ENCODE results near the gene PDE6B. TPM values are rescaled to one million over a fixed set of nuclear protein-coding genes. Genes with fewer than 3 reads are reported as not detected.

Gene PDE6B
- total RNA-seq, 4 donors from 2014 or later = not detected

- ATAC-seq (no peak), DNase-seq (no peak)
- Histone ChIP-seq H3K27ac (no peak overlapping the region), H3K4me1 (no peaks in the 10 kb centered on the region), H3K9me3 (no peaks in the 10 kb centered on the region), H3K27me3 (peaks cover 0 to 5% (median 4%) of the 10 kb centered on the region in 3 donors), H3K4me3 (no peak overlapping the region), H3K36me3 (no peaks in the 10 kb centered on the region)
- in situ Hi-C loops (cut with MboI; ENCODE audit: low sequenced_read_pairs in 4 of 4) (no loop called here), intact Hi-C loops (cut with DNase I; ENCODE audit: low total_unique reads) (no loop called here)
- TF ChIP-seq CTCF (IDR thresholded peaks at IDR 0.05 in 4 of 5, conservative IDR thresholded peaks at IDR 0.05 in 1 of 5) (no peak), POLR2A (IDR thresholded peaks at IDR 0.05) (no peak)
Observed at GRCh38 chr4:622071-622995, 3.0 kb upstream of the PDE6B start.

- DNase-seq (no peak), ATAC-seq (no peak)
- no peaks in the 10 kb centered on the region for H3K4me1 ChIP-seq
- TF ChIP-seq CTCF (IDR thresholded peaks at IDR 0.05 in 4 of 5, conservative IDR thresholded peaks at IDR 0.05 in 1 of 5) (no peak), POLR2A (IDR thresholded peaks at IDR 0.05) (no peak)
- no peaks in the 10 kb centered on the region for H3K36me3 ChIP-seq
- H3K9me3 ChIP-seq = no peaks in the 10 kb centered on the region
- H3K27ac ChIP-seq = no peak overlapping the region
- no peak overlapping the region for H3K4me3 ChIP-seq
- intact Hi-C loops (cut with DNase I; ENCODE audit: low total_unique reads) = no loop called here
- peaks cover 0 to 4% (median 3%) of the 10 kb centered on the region in 3 donors for H3K27me3 ChIP-seq
- in situ Hi-C loops (cut with MboI; ENCODE audit: low sequenced_read_pairs in 4 of 4) = no loop called here
Observed at GRCh38 chr4:622996-623913, 2.1 kb upstream of the PDE6B start.

GRCh38 chr4:623914-624566, 1.3 kb upstream of the PDE6B start:
- Histone ChIP-seq H3K4me3 (no peak overlapping the region), H3K9me3 (no peaks in the 10 kb centered on the region), H3K36me3 (no peaks in the 10 kb centered on the region), H3K4me1 (no peaks in the 10 kb centered on the region), H3K27me3 (peaks cover 0 to 6% (median 3%) of the 10 kb centered on the region in 3 donors), H3K27ac (no peak overlapping the region)
- in situ Hi-C loops (cut with MboI; ENCODE audit: low sequenced_read_pairs in 4 of 4) (no loop called here), intact Hi-C loops (cut with DNase I; ENCODE audit: low total_unique reads) (no loop called here)
- no peak for ATAC-seq
- TF ChIP-seq CTCF (IDR thresholded peaks at IDR 0.05 in 4 of 5, conservative IDR thresholded peaks at IDR 0.05 in 1 of 5) (no peak), POLR2A (IDR thresholded peaks at IDR 0.05) (no peak)
- DNase-seq = no peak

GRCh38 chr4:625631-626161, 323 bp downstream of the PDE6B start:
- in situ Hi-C loops (cut with MboI; ENCODE audit: low sequenced_read_pairs in 4 of 4) = no loop called here
- no peaks in the 10 kb centered on the region for H3K9me3 ChIP-seq
- intact Hi-C loops (cut with DNase I; ENCODE audit: low total_unique reads) = no loop called here
- ATAC-seq = no peak
- no peak overlapping the region for H3K27ac ChIP-seq
- H3K4me3 ChIP-seq = no peak overlapping the region
- TF ChIP-seq CTCF (IDR thresholded peaks at IDR 0.05 in 4 of 5, conservative IDR thresholded peaks at IDR 0.05 in 1 of 5) (no peak), POLR2A (IDR thresholded peaks at IDR 0.05) (no peak)
- no peaks in the 10 kb centered on the region for H3K36me3 ChIP-seq
- no peak for DNase-seq
- no peaks in the 10 kb centered on the region for H3K4me1 ChIP-seq
- H3K27me3 ChIP-seq = peaks cover 0 to 6% (median 3%) of the 10 kb centered on the region in 3 donors

All from gastrocnemius medialis (tissue), 4 donors.